HG02840 (cell line): ENCODE measurements around the gene TTC13.

Source experiments
- ATAC-seq: cut with Tn5 transposase; IDR thresholded peaks from one replicate; pipeline ENCODE4 v1.9.1; 2021; ENCODE audit warnings: mild to moderate bottlenecking, moderate library complexity, moderate number of reproducible peaks; ENCODE audit not compliant: unreplicated experiment, low FRiP score

TTC13 gene

GRCh38 chr1:230858918-230859729, 119.5 kb downstream of the TTC13 start:
- ATAC-seq = no peak

GRCh38 chr1:230858236-230858820, 120.3 kb downstream of the TTC13 start:
- no peak for ATAC-seq

GRCh38 chr1:230857822-230858221, 120.8 kb downstream of the TTC13 start:
- ATAC-seq = no peak

- no peak for ATAC-seq
Observed at GRCh38 chr1:230857077-230857476, 121.6 kb downstream of the TTC13 start.
